Transverse colon (tissue), 3 donors: ENCODE results near the gene FBXL3.

Experiments used
- EP300 ChIP-seq: sonication (generic); formaldehyde crosslinking; IDR thresholded peaks from one replicate; pipeline ENCODE4 v1.6.1; 2017; ENCODE audit warnings: antibody characterized with exemption, low read depth
- POLR2A ChIP-seq: fragments of 450-650 bp; IDR thresholded peaks from one replicate; pipeline ENCODE4 v1.6.1; 2016; ENCODE audit warnings: antibody characterized with exemption, mild to moderate bottlenecking, moderate library complexity
- TF ChIP-seq, protein P1 (sequence below), 5 experiments: fragments of 200-600 bp in 3 of 5; fragments of 450-650 bp in 2 of 5; sonication (generic) in 3 of 5; IDR thresholded peaks; 1 replicate in 2 of 5; 2 replicates in 3 of 5; pipeline ENCODE4 v1.5.1; 2016 to 2017; ENCODE audit warnings: antibody characterized with exemption in 5 of 5, inconsistent platforms in 3 of 5, mild to moderate bottlenecking in 2 of 5, moderate library complexity in 1 of 5

DNA sequence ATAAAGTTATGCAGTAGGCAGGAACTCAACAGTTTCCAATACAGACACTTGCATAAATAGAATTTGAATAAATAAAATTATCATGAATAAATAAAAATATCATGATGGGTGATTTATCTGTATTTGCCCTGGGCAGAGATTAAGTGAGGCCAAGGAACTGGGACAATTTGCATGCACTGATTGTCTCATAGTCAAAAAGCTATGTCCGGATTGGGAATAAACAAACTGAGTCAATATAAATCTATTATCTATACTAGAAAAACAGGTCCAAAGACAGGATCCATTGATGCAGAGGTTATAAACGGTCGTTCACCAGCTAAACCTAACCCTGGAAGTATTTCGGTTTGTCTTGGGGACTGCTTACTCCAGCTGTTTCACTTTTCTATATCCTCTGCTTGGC is 26.2 kb upstream of the FBXL3 start:
- TF ChIP-seq, protein P1, sequence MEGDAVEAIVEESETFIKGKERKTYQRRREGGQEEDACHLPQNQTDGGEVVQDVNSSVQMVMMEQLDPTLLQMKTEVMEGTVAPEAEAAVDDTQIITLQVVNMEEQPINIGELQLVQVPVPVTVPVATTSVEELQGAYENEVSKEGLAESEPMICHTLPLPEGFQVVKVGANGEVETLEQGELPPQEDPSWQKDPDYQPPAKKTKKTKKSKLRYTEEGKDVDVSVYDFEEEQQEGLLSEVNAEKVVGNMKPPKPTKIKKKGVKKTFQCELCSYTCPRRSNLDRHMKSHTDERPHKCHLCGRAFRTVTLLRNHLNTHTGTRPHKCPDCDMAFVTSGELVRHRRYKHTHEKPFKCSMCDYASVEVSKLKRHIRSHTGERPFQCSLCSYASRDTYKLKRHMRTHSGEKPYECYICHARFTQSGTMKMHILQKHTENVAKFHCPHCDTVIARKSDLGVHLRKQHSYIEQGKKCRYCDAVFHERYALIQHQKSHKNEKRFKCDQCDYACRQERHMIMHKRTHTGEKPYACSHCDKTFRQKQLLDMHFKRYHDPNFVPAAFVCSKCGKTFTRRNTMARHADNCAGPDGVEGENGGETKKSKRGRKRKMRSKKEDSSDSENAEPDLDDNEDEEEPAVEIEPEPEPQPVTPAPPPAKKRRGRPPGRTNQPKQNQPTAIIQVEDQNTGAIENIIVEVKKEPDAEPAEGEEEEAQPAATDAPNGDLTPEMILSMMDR (IDR thresholded peaks at IDR 0.05), result no peak
- TF ChIP-seq EP300 (no peak), POLR2A (no peak)
